Naive B cell (primary cell): ENCODE data around the gene SHROOM3. TPM values are rescaled to one million over a fixed set of nuclear protein-coding genes. Genes with fewer than 3 reads are reported as not detected.
A peak's percentile ranks its signal among the peaks of the same experiment; 100 is the strongest.

Experiments used
- ATAC-seq, 2 donors: fragments of 150-1000 bp; cut with Tn5 transposase; 2 replicates each; pipeline ENCODE4 v1.10.0; 2021; ENCODE audit warnings: low read depth in 2 of 2, mild to moderate bottlenecking in 2 of 2, moderate library complexity in 2 of 2
- DNase-seq: peaks from one replicate; pipeline ENCODE4 v3.0.0; 2022
- H3K27ac Mint-ChIP-seq, 6 donors: one replicate each; pipeline ENCODE4 v1.8.0; 2020 to 2022; ENCODE audit warnings: mild to moderate bottlenecking in 6 of 6, mixed read lengths in 6 of 6, moderate library complexity in 5 of 6, inconsistent platforms in 2 of 6
- H3K27me3 Mint-ChIP-seq, 3 donors: one replicate each; pipeline ENCODE4 v1.8.0; 2021 to 2022; ENCODE audit warnings: mixed read lengths in 3 of 3, mild to moderate bottlenecking in 1 of 3
- H3K36me3 Mint-ChIP-seq, 2 donors: one replicate each; pipeline ENCODE4 v1.8.0; 2020 to 2022; ENCODE audit warnings: mixed read lengths in 2 of 2, inconsistent platforms in 1 of 2, mild to moderate bottlenecking in 1 of 2
- H3K4me1 Mint-ChIP-seq, 3 donors: one replicate each; pipeline ENCODE4 v1.8.0; 2020 to 2022; ENCODE audit warnings: mixed read lengths in 3 of 3, inconsistent platforms in 1 of 3, mild to moderate bottlenecking in 1 of 3, moderate library complexity in 1 of 3
- H3K4me3 Mint-ChIP-seq, 8 donors: one replicate each; pipeline ENCODE4 v1.8.0; 2020 to 2022; ENCODE audit warnings: mild to moderate bottlenecking in 8 of 8, mixed read lengths in 8 of 8, moderate library complexity in 8 of 8, inconsistent platforms in 2 of 8
- H3K9me3 Mint-ChIP-seq, 7 donors: one replicate each; pipeline ENCODE4 v1.8.0; 2020 to 2022; ENCODE audit warnings: mixed read lengths in 7 of 7, mild to moderate bottlenecking in 5 of 7, inconsistent platforms in 2 of 7, moderate library complexity in 1 of 7
- polyA plus RNA-seq, 6 donors: library from polyadenylated mRNA; unstranded; fragments of 300-500 nt; fragmentation: Illumina TruSeq; gene quantifications; one replicate each; pipeline ENCODE4 v1.2.3, GENCODE V29; 2021; ENCODE audit warnings: low read depth in 6 of 6

Gene SHROOM3
- polyA plus RNA-seq, 6 donors from 2014 or later, result 0.40 to 0.95 (median 0.69) TPM; not detected in 3

DNA sequence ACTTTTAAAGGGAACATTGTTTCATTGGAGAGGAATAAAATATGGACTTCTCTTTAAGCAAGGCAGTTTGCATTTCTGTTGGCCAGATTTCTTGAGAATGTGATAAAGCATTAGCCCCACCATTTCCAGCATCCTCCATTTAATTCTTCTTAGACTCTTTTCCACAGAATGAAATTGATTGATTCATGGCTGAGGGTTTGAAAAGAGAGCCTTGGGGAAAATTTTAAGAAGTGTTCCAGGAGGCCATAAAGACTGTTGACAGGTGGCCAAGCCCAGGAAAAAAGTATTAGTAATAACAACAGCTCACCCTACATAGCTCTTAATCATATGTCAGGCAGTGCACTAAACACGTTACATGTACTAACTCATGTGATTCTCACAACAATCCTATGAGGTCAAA lies 53.4 kb downstream of the SHROOM3 start:
- Mint-ChIP-seq H3K9me3 (peaks cover 0 to 13% (median 6%) of the 10 kb centered on the region in 7 donors), H3K27ac (peak overlapping the region in 1 of 6 donors; percentile 17)
- no peak for ATAC-seq

DNA sequence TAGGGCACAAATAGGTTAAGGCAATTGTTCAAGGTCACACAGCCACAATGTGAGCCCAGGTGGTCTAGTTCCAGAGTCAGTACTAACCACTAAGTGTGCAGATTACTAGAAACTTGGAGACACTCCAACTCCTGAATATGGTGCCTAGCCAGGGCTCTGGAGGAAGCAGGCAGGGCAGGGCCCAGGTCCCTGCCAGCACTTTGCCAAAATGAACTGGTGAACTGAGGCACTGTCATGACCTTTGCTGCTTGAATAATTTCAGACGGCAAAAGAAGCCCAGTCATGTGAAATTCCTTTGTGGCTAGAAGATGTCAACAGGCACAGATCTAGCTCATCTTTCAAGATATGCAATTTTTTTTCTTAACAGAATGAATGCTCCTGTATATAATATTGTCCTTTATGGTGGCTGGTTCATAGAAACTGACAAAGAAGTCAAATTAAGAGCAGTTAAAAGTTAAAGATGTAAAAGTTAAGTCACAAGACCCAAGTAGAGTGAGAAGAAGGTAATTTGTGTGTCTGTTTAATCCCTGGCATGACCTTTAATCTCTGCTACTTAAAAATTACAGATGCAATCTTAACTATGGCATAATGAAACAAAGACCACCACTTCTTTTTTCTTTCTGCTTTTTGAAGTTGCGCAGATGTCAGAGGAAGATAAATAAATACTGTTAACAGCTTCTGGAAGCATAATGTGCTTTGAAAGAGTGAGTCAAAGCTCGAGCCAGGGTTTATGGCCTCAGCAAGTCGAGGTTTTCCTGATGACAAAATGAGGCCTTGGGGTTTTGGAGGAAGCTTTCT lies 54.1 kb downstream of the SHROOM3 start:
- H3K27ac Mint-ChIP-seq, result peak overlapping the region in 1 of 6 donors; percentile 35
- peak overlapping the region in 2 of 8 donors; percentile 55 to 57 for H3K4me3 Mint-ChIP-seq
- peaks cover 9 to 12% of the 10 kb centered on the region in 2 donors for H3K36me3 Mint-ChIP-seq
- H3K9me3 Mint-ChIP-seq, result peaks cover 0 to 12% (median 6%) of the 10 kb centered on the region in 7 donors
- ATAC-seq, result no peak
- peaks cover 0 to 18% (median 7%) of the 10 kb centered on the region in 3 donors for H3K4me1 Mint-ChIP-seq
- DNase-seq, result no peak
- peaks cover 2 to 6% (median 4%) of the 10 kb centered on the region in 3 donors for H3K27me3 Mint-ChIP-seq

More for the DNA sequence above, 53.4 kb downstream of the SHROOM3 start:
- Mint-ChIP-seq H3K27me3 (peaks cover 0 to 6% (median 4%) of the 10 kb centered on the region in 3 donors), H3K4me1 (peaks cover 0 to 18% (median 7%) of the 10 kb centered on the region in 3 donors), H3K36me3 (peaks cover 9 to 12% of the 10 kb centered on the region in 2 donors), H3K4me3 (peak overlapping the region in 2 of 8 donors; percentile 26 to 55)
- DNase-seq, result no peak

DNA sequence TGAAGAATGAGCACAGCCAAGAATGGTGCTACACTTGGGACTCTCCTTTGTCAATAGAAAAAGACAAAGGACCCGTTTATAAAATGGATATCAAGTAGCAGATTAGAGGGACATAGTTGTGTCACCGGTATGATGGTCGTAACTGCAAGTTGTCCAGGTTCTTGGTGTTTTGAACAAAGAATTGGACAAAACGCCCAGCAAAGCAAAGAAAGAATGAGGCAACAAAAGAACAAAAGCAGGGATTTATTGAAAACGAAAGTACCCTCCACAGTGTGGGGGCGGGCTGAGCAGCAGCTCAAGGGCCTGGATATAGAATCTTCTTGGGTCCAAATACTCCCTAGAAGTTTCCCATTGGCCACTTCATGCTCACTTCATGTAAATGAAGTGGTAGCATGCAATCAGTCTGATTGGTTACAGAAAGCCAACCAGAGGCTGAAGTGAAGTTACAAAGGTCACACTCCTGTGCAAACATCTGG lies 54.7 kb downstream of the SHROOM3 start:
- peaks cover 9 to 12% of the 10 kb centered on the region in 2 donors for H3K36me3 Mint-ChIP-seq
- peak overlapping the region in 1 of 8 donors; percentile 57 for H3K4me3 Mint-ChIP-seq
- H3K27me3 Mint-ChIP-seq, result peaks cover 4 to 6% (median 4%) of the 10 kb centered on the region in 3 donors
- H3K27ac Mint-ChIP-seq, result no peak overlapping the region
- ATAC-seq, result no peak
- DNase-seq, result no peak
- peaks cover 0 to 12% (median 6%) of the 10 kb centered on the region in 7 donors for H3K9me3 Mint-ChIP-seq
- peaks cover 0 to 18% (median 7%) of the 10 kb centered on the region in 3 donors for H3K4me1 Mint-ChIP-seq

DNA sequence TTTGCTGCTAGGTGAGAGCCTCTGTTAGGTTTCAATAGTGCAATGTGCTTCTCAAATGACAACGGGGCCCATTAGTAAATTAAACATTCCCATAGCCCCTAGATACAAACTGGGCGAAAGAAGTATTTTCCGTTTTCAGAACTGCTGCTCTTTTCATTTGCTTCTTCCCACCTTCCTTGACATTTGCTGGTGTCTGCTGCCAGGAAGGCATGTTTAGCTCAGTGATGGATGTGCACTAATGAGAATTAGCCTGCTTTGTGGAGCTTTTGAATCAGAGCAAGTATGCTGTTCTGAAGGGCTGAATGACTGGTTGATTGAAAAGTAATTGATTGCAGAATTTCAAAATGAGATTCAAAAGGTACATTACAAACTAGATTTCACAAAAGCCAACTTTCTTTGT lies 57.0 kb downstream of the SHROOM3 start:
- H3K36me3 Mint-ChIP-seq, result peaks cover 9 to 12% of the 10 kb centered on the region in 2 donors
- H3K4me1 Mint-ChIP-seq, result peaks cover 7 to 27% (median 7%) of the 10 kb centered on the region in 3 donors
- DNase-seq (no peak), ATAC-seq (no peak)
- no peak overlapping the region for H3K4me3 Mint-ChIP-seq
- H3K9me3 Mint-ChIP-seq, result peaks cover 0 to 12% (median 6%) of the 10 kb centered on the region in 7 donors
- H3K27ac Mint-ChIP-seq, result no peak overlapping the region
- peaks cover under 1 to 4% (median 4%) of the 10 kb centered on the region in 3 donors for H3K27me3 Mint-ChIP-seq

DNA sequence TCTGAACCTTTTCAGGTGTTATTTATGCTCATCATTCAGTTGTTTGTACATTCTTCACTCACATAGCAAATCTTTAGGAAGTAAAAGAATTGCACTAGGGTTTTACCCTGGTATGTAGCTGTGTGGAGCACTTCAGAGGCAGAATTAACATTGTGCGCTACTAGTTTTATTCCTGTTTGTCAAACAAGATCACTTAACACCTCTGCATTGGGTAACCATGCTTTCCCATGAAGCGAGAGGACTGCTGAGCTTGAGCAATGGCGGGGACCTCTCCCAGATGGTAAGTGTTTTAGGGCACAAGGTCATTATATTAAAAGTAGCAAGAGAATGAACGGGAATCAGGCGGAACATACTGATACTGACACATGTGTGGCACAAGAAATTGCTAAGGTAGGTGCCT lies 59.2 kb downstream of the SHROOM3 start:
- no peak for ATAC-seq

DNA sequence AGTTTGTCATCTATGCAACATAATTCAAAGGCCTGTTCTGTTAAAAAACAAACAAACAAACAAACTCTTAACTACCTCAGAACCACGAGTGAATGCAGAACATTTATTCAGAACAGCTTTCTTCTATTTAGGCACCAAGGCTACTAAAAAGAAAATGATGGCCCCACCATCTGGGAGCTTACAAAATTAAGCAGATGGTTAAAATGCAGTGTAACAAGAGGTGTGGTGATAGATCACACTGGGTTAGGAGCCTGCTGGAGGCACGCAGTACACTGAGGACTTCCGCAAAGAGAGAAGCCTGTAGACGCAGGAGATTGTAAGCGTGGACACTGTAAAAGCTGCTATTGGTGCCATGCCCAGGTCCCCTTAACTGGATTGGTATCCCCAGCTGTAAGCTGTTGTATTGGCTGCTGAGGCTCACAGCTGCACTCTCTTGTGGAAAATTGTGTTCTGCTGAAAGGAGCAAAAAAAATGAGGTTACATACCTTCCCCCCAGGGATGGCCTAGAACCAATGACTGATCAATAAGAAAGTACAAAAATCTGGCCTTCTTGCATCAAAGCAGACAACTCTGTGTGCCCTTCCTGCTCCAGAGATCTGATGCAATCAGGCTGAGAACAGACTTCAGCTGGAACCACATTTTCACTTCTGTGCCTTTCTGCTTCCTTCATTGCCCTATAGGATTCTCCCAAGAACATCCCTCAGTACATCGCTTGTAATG lies 60.0 kb downstream of the SHROOM3 start:
- peaks cover 0 to under 1% of the 10 kb centered on the region in 2 donors for H3K36me3 Mint-ChIP-seq
- peaks cover 0 to 4% (median 4%) of the 10 kb centered on the region in 3 donors for H3K27me3 Mint-ChIP-seq
- H3K27ac Mint-ChIP-seq, result peak overlapping the region in 1 of 6 donors; percentile 1
- H3K4me3 Mint-ChIP-seq, result no peak overlapping the region
- peaks cover 0 to 2% (median 0%) of the 10 kb centered on the region in 7 donors for H3K9me3 Mint-ChIP-seq
- H3K4me1 Mint-ChIP-seq, result peaks cover 14 to 34% (median 29%) of the 10 kb centered on the region in 3 donors
- ATAC-seq (no peak), DNase-seq (no peak)

More for the DNA sequence above, 59.2 kb downstream of the SHROOM3 start:
- Mint-ChIP-seq H3K9me3 (peaks cover 0 to 9% (median 6%) of the 10 kb centered on the region in 7 donors), H3K36me3 (peaks cover 6 to 9% of the 10 kb centered on the region in 2 donors), H3K27me3 (peaks cover 0 to 4% (median 4%) of the 10 kb centered on the region in 3 donors), H3K4me1 (peaks cover 15 to 34% (median 21%) of the 10 kb centered on the region in 3 donors), H3K27ac (no peak overlapping the region), H3K4me3 (no peak overlapping the region)
- DNase-seq, result no peak

DNA sequence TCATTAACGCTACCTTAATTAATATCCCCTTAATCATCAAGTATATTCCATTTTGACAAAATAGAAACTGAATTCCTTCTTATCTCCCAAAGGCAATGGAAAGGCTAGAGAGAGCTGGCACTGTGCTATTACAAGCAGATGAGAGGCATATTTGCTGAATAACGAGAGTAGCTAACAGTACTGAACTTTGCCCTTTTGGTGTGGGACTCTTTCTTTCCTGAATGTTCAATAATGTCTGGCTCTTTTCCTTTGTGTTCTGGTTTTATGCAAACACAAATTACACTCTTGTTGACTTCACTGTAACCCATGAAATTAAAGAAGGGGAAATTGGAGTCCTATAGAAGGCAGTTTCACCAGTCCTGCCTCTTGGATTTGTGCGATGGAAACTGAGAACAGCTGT lies 63.5 kb downstream of the SHROOM3 start:
- Mint-ChIP-seq H3K27ac (peak overlapping the region in 5 of 6 donors; percentile 9 to 93 (median 74)), H3K9me3 (peaks cover 0 to 2% (median 0%) of the 10 kb centered on the region in 7 donors), H3K36me3 (no peaks in the 10 kb centered on the region), H3K4me3 (peak overlapping the region in 2 of 8 donors; percentile 2 to 5), H3K27me3 (peaks cover 0 to 4% (median 0%) of the 10 kb centered on the region in 3 donors), H3K4me1 (peaks cover 21 to 48% (median 38%) of the 10 kb centered on the region in 3 donors)
- DNase-seq (no peak), ATAC-seq (no peak)

DNA sequence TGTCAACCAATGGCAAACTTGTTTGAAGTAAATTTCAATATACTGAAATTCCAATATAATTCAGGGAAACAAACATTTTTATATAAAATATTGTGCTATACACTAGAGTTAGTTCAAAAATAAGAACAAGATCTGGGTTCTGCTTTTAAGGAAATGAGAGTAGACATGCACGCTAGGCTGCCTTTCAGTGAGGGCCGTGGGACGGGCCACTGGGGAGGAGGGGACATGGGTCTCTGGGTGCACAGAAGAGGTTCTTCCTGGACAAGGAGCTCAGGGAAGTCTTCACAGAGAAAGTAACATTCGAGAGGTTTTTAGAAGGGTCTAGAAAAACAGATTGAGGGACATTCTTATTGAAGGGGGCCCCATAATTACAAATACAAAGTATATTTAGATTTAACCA lies 64.4 kb downstream of the SHROOM3 start:
- H3K27me3 Mint-ChIP-seq, result no peaks in the 10 kb centered on the region
- peaks cover 0 to 2% (median 0%) of the 10 kb centered on the region in 7 donors for H3K9me3 Mint-ChIP-seq
- peak overlapping the region in 7 of 8 donors; percentile 7 to 85 (median 39) for H3K4me3 Mint-ChIP-seq
- DNase-seq, result peak; percentile 71
- peak; percentile 99 to 100 for ATAC-seq
- peak overlapping the region; percentile 9 to 93 (median 58) for H3K27ac Mint-ChIP-seq
- H3K36me3 Mint-ChIP-seq, result no peaks in the 10 kb centered on the region
- H3K4me1 Mint-ChIP-seq, result peaks cover 21 to 48% (median 38%) of the 10 kb centered on the region in 3 donors

DNA sequence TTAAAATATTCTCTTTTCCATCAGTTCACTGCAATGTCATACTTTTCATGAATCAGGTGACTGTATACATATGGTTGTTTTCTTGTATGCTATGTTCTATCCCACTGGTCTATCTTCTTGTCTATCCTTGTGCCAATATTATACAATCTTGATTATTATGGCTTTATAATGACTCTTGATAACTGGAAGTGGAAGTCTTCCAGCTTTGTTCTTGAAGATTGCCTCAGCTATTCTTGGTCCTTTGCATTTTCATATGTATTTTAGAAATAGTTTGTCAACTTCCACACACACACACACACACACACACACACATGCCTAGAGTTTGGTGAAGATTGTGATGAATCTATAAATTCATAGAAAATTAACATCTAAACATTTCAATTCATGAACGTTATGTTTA lies 67.9 kb downstream of the SHROOM3 start:
- H3K4me1 Mint-ChIP-seq, result peaks cover 21 to 36% (median 31%) of the 10 kb centered on the region in 3 donors
- no peak for ATAC-seq
- no peak overlapping the region for H3K27ac Mint-ChIP-seq

DNA sequence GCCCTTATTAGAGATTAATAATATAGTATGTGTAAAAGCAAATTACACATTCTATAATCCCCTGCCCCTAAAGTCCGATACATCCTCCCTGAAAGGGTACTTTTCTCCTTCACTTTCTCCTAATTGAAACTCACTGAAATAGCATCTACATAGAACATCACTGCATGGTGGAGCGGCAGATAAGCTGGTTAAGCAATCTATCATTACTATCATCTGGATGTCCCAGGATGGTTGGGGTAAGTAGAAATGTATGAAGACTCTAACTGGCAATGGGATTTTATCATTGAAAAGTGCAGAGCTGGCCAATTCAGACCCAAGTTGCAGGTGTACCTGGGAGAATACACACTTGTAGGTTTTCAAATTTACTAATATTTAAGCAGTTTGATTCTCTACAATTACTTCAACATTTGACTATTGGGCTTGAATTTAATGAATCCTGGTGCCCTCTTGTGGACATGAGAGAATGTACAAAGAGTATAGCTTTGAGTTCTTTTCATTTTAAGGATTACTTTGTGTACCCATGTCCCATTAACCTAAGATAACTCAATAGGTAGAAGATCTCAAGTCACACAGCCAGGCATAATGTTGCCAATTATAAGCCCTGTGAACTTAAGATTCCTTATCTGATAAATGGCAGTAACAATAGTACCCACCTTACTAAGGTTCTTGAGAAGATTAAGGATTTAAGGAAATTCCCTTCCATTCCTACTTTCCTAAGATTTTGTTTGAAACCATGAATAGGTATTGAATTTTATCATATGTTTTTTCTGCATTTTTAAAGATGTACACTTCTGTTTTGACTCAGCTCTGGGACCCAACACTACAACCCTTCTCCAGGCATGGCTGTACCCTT lies 69.8 kb downstream of the SHROOM3 start:
- no peaks in the 10 kb centered on the region for H3K36me3 Mint-ChIP-seq
- ATAC-seq (peak; percentile 34 to 66), DNase-seq (peak; percentile 31)
- H3K4me3 Mint-ChIP-seq, result no peak overlapping the region
- peaks cover 7 to 16% (median 11%) of the 10 kb centered on the region in 3 donors for H3K4me1 Mint-ChIP-seq
- peaks cover 0 to 5% (median 0%) of the 10 kb centered on the region in 3 donors for H3K27me3 Mint-ChIP-seq
- H3K9me3 Mint-ChIP-seq, result peaks cover 0 to 2% (median 0%) of the 10 kb centered on the region in 7 donors
- H3K27ac Mint-ChIP-seq, result no peak overlapping the region

More for the DNA sequence above, 67.9 kb downstream of the SHROOM3 start:
- Mint-ChIP-seq H3K27me3 (peaks cover 0 to 5% (median 0%) of the 10 kb centered on the region in 3 donors), H3K4me3 (no peak overlapping the region), H3K9me3 (peaks cover 0 to 2% (median 0%) of the 10 kb centered on the region in 7 donors), H3K36me3 (no peaks in the 10 kb centered on the region)
- no peak for DNase-seq

DNA sequence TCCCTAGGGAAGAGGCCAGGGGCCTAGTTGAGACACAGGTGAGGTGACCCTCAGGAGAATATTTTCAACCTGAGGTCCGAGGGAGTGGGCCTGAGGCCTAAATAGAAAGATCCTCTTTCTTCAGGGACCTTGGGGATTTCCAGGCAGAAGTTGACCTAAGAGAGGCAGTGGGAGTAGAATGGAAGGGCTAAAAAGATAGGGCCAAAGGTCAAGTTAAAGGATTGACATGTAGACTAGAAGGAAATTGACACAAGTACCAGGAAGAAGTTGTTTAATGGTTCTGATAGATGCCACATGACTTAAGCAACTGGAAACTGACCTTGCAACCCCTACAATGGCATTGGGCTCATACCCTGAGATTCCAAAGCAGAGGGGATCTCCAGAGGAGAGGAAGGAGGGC lies 76.9 kb downstream of the SHROOM3 start:
- DNase-seq (no peak), ATAC-seq (no peak)
- no peak overlapping the region for H3K27ac Mint-ChIP-seq

DNA sequence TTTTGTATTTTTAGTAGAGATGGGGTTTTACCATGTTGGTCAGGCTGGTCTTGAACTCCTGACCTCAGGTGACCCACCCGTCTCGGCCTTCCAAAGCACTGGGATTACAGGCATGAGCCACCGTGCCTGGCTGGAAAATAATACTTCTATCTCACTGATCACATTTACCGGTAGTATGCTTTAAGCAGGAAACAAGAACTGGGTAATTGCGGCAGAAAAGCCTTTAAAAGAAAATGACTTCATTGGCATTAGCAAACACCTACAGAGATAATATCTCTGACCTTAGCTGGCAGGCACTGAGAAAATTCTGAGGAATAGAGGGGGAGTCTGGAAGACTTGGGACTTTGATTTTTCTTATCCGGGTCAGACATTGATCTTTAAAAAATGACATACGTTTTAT lies 78.5 kb downstream of the SHROOM3 start:
- no peak overlapping the region for H3K4me3 Mint-ChIP-seq
- ATAC-seq (no peak), DNase-seq (no peak)
- peaks cover 7 to 13% of the 10 kb centered on the region in 2 donors for H3K36me3 Mint-ChIP-seq
- H3K27ac Mint-ChIP-seq, result no peak overlapping the region
- H3K9me3 Mint-ChIP-seq, result peaks cover 0 to 18% (median 5%) of the 10 kb centered on the region in 7 donors
- no peaks in the 10 kb centered on the region for H3K27me3 Mint-ChIP-seq
- H3K4me1 Mint-ChIP-seq, result peaks cover 0 to 3% (median 0%) of the 10 kb centered on the region in 3 donors

More for the DNA sequence above, 76.9 kb downstream of the SHROOM3 start:
- no peaks in the 10 kb centered on the region for H3K4me1 Mint-ChIP-seq
- peaks cover 7 to 13% of the 10 kb centered on the region in 2 donors for H3K36me3 Mint-ChIP-seq
- H3K27me3 Mint-ChIP-seq, result no peaks in the 10 kb centered on the region
- peaks cover 0 to 18% (median 5%) of the 10 kb centered on the region in 7 donors for H3K9me3 Mint-ChIP-seq
- H3K4me3 Mint-ChIP-seq, result no peak overlapping the region
